ENCODE results near the gene TRIM75.

DNA sequence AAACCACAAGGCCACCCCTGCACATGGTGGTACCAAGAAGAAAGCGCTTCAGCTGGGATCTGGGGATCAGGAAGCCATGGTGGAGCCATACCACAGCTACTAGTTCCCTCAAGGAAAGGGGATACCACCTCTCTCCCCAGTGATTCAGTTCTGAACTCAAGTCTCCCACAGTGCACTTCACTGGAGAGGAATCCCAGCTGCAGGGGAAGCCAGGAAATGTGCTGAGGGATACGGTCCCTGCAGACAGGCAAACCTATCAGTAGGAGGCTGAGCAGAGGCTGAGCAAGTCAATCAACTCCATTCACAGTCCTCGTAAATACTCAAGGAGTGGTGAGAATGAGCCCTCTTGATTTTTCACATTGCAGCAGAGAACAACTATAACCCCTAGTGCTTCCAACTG is 48.0 kb downstream of the TRIM75 start:
- TF ChIP-seq EZH2 (IDR thresholded peaks at IDR 0.05; ENCODE audit: borderline replicate concordance, low read depth, low read length, severe bottlenecking), result no peak
- no peak for TF ChIP-seq CTCF (IDR thresholded peaks at IDR 0.05; ENCODE audit: borderline replicate concordance, extremely low read depth, low read length, poor library complexity, severe bottlenecking)

Measured in DND-41 (cell line).